Inflammatory macrophage treated with lipopolysaccharide for 1 hour (primary cell): Measurements from ENCODE around the gene CPA2.

ENCODE experiments used
- DNase-seq, 2 donors: peaks; one replicate each; pipeline ENCODE4 v3.0.0-alpha.2; 2020 to 2022

CPA2 gene

GRCh38 chr7:130281260-130281659 lies 14.6 kb downstream of the CPA2 start:
- no peak for DNase-seq

- no peak for DNase-seq
Measured at GRCh38 chr7:130286881-130287280, 20.2 kb downstream of the CPA2 start.

GRCh38 chr7:130288168-130288567 lies 21.5 kb downstream of the CPA2 start:
- DNase-seq: no peak

GRCh38 chr7:130288829-130289228 lies 22.2 kb downstream of the CPA2 start:
- DNase-seq: no peak

- DNase-seq: no peak
Measured at GRCh38 chr7:130289478-130289877, 22.8 kb downstream of the CPA2 start.

- no peak for DNase-seq
Measured at GRCh38 chr7:130290745-130291144, 24.1 kb downstream of the CPA2 start.

GRCh38 chr7:130292682-130293257 lies 26.1 kb downstream of the CPA2 start, which contains the start of gene CPA4:
Gene CPA4, plus strand, starts transcription at chr7:130293161. Its CDS starts 20 bp downstream, at chr7:130293181.
- DNase-seq: no peak

GRCh38 chr7:130293521-130293920 lies 26.9 kb downstream of the CPA2 start:
- DNase-seq: no peak

GRCh38 chr7:130294314-130294713 lies 27.7 kb downstream of the CPA2 start:
- no peak for DNase-seq

- DNase-seq: no peak
Measured at GRCh38 chr7:130296221-130296951, 29.7 kb downstream of the CPA2 start.

- DNase-seq: no peak
Measured at GRCh38 chr7:130297628-130298543, 31.2 kb downstream of the CPA2 start.

GRCh38 chr7:130298544-130299326 lies 32.1 kb downstream of the CPA2 start:
- DNase-seq: no peak

GRCh38 chr7:130299866-130300265 lies 33.2 kb downstream of the CPA2 start:
- no peak for DNase-seq

GRCh38 chr7:130301501-130302020 lies 34.9 kb downstream of the CPA2 start:
- DNase-seq: no peak

- DNase-seq: no peak
Measured at GRCh38 chr7:130302649-130303048, 36.0 kb downstream of the CPA2 start.

- DNase-seq: no peak
Measured at GRCh38 chr7:130303127-130303526, 36.5 kb downstream of the CPA2 start.

GRCh38 chr7:130303551-130303950 lies 36.9 kb downstream of the CPA2 start:
- DNase-seq: no peak

- DNase-seq: no peak
Measured at GRCh38 chr7:130303982-130304381, 37.3 kb downstream of the CPA2 start.

- no peak for DNase-seq
Measured at GRCh38 chr7:130304878-130305277, 38.2 kb downstream of the CPA2 start.

GRCh38 chr7:130305433-130306042 lies 38.9 kb downstream of the CPA2 start:
- no peak for DNase-seq

- DNase-seq: no peak
Measured at GRCh38 chr7:130309986-130310385, 43.3 kb downstream of the CPA2 start.

- DNase-seq: no peak
Measured at GRCh38 chr7:130314305-130314704, 47.6 kb downstream of the CPA2 start.
